GM06990 (cell line): ENCODE data around the gene RNF6.
A peak's percentile ranks its signal among the peaks of the same experiment; 100 is the strongest.

Experiments
- DNase-seq: peaks from one replicate; pipeline ENCODE4 v3.0.0-alpha.2; 2011; ENCODE audit not compliant: insufficient read length; ENCODE audit errors: extremely low read depth
- H3K27me3 ChIP-seq: replicated peaks from 2 replicates; pipeline ENCODE4 v1.6.0; 2011; ENCODE audit warnings: low read length; ENCODE audit not compliant: control insufficient read depth, insufficient read depth
- H3K36me3 ChIP-seq: 2 replicates; pipeline ENCODE4 v1.5.1; 2011; ENCODE audit warnings: low read length; ENCODE audit not compliant: control insufficient read depth, insufficient read depth
- H3K4me3 ChIP-seq: replicated peaks from 2 replicates; pipeline ENCODE4 v1.5.1; 2011; ENCODE audit warnings: low read depth, mild to moderate bottlenecking, control low read depth, low read length
- TF ChIP-seq, protein P1 (sequence below): IDR thresholded peaks from 2 replicates; pipeline ENCODE4 v1.5.1; 2011; ENCODE audit warnings: low read length, control low read depth, mild to moderate bottlenecking, inconsistent platforms; ENCODE audit not compliant: insufficient read depth, poor library complexity, severe bottlenecking

The RNF6 gene

GRCh38 chr13:26225896-26226617, 3.9 kb upstream of the RNF6 start:
- no peak for DNase-seq
- H3K27me3 ChIP-seq, result no peaks in the 10 kb centered on the region
- H3K4me3 ChIP-seq, result no peak overlapping the region
- no peaks in the 10 kb centered on the region for H3K36me3 ChIP-seq
- TF ChIP-seq, protein P1, sequence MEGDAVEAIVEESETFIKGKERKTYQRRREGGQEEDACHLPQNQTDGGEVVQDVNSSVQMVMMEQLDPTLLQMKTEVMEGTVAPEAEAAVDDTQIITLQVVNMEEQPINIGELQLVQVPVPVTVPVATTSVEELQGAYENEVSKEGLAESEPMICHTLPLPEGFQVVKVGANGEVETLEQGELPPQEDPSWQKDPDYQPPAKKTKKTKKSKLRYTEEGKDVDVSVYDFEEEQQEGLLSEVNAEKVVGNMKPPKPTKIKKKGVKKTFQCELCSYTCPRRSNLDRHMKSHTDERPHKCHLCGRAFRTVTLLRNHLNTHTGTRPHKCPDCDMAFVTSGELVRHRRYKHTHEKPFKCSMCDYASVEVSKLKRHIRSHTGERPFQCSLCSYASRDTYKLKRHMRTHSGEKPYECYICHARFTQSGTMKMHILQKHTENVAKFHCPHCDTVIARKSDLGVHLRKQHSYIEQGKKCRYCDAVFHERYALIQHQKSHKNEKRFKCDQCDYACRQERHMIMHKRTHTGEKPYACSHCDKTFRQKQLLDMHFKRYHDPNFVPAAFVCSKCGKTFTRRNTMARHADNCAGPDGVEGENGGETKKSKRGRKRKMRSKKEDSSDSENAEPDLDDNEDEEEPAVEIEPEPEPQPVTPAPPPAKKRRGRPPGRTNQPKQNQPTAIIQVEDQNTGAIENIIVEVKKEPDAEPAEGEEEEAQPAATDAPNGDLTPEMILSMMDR, result no peak

DNA sequence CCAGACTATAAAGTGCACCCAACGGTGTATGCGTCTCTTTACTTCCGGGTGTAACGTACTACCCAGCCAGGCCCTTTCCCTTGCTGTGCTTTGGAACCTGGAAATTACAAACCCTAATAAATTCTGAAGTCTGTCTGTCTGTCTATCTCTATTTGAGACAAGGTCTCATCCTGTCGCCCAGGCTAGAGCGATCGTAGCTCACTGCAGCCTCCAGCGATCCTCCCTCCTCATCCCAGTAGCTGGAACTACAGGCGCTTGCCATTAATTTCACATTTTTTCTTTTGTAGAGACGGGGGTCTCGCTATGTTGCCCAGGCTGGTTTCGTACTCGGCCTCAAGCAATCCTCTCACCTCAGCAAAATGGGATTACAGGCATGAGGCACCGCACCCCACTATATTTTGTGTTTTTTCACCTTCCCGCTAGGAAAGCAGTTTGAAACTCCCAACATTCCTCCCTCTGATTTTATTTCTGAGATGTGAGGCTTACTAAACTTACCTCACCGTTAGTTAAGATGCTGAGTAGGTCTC, 469 bp upstream of the RNF6 start:
- H3K27me3 ChIP-seq, result no peaks in the 10 kb centered on the region
- TF ChIP-seq, protein P1, result no peak
- H3K36me3 ChIP-seq, result no peaks in the 10 kb centered on the region
- peak overlapping the region; percentile 95 for H3K4me3 ChIP-seq
- DNase-seq, result no peak

GRCh38 chr13:26221399-26221720, 754 bp downstream of the RNF6 start:
- DNase-seq, result no peak
- TF ChIP-seq, protein P1, result no peak
- H3K4me3 ChIP-seq, result peak overlapping the region; percentile 95
- H3K27me3 ChIP-seq, result no peaks in the 10 kb centered on the region
- H3K36me3 ChIP-seq, result peaks cover 3% of the 10 kb centered on the region; the same call in 1 of the 2 replicates

GRCh38 chr13:26220575-26220974, 1.5 kb downstream of the RNF6 start:
- TF ChIP-seq, protein P1, result no peak
- peaks cover 3% of the 10 kb centered on the region; the same call in 1 of the 2 replicates for H3K36me3 ChIP-seq
- peak overlapping the region; percentile 95 for H3K4me3 ChIP-seq
- H3K27me3 ChIP-seq, result no peaks in the 10 kb centered on the region
- no peak for DNase-seq

GRCh38 chr13:26219726-26220125, 2.4 kb downstream of the RNF6 start:
- no peak overlapping the region for H3K4me3 ChIP-seq
- DNase-seq, result no peak
- TF ChIP-seq, protein P1, result no peak
- peaks cover 8% of the 10 kb centered on the region for H3K36me3 ChIP-seq
- no peaks in the 10 kb centered on the region for H3K27me3 ChIP-seq
